Neuronal stem cell (in vitro differentiated cells): ENCODE results near the gene NPHP1.

Source experiments
- DNase-seq: peaks from one replicate; pipeline ENCODE4 v3.0.0-alpha.2; 2013; ENCODE audit warnings: low spot score
- H2AFZ ChIP-seq: one replicate; pipeline ENCODE4 v1.6.1; 2013; ENCODE audit warnings: mild to moderate bottlenecking, low read length, inconsistent platforms
- H2AK5ac ChIP-seq: 2 replicates; pipeline ENCODE4 v1.6.1; 2013; ENCODE audit warnings: low read depth, mild to moderate bottlenecking, inconsistent platforms, low read length, moderate library complexity, mixed read lengths
- H2BK120ac ChIP-seq: 2 replicates; pipeline ENCODE4 v1.6.1; 2013; ENCODE audit warnings: low read depth, mild to moderate bottlenecking, inconsistent platforms, low read length, moderate library complexity, mixed read lengths
- H2BK12ac ChIP-seq: one replicate; pipeline ENCODE4 v1.6.1; 2013; ENCODE audit warnings: low read length, inconsistent platforms
- H2BK15ac ChIP-seq: 2 replicates; pipeline ENCODE4 v1.6.1; 2013; ENCODE audit warnings: mild to moderate bottlenecking, low read length, inconsistent platforms, mixed read lengths
- H2BK5ac ChIP-seq: one replicate; pipeline ENCODE4 v1.6.1; 2013; ENCODE audit warnings: inconsistent platforms, mild to moderate bottlenecking, low read length, moderate library complexity
- H3K14ac ChIP-seq: one replicate; pipeline ENCODE4 v1.6.1; 2013; ENCODE audit warnings: low read length, inconsistent platforms
- H3K18ac ChIP-seq: 2 replicates; pipeline ENCODE4 v1.6.1; 2013; ENCODE audit warnings: low read length, inconsistent platforms
- H3K23ac ChIP-seq: 2 replicates; pipeline ENCODE4 v1.6.1; 2013; ENCODE audit warnings: low read depth, mild to moderate bottlenecking, mixed read lengths, low read length, inconsistent platforms; ENCODE audit not compliant: poor library complexity
- H3K27ac ChIP-seq: replicated peaks from 3 replicates; pipeline ENCODE4 v1.5.1; 2013; ENCODE audit warnings: low read length, inconsistent platforms
- H3K27me3 ChIP-seq, 3 experiments: 2 replicates each; pipeline ENCODE4 v1.6.1; 2013; ENCODE audit warnings: low read length in 3 of 3, mild to moderate bottlenecking in 2 of 3, inconsistent platforms in 1 of 3, low read depth in 1 of 3, mixed read lengths in 1 of 3, moderate library complexity in 1 of 3; ENCODE audit not compliant: control insufficient read depth in 3 of 3, insufficient read depth in 3 of 3
- H3K36me3 ChIP-seq, 2 donors: replicated peaks in 1 of 2; 2 replicates each; pipeline ENCODE4 v1.6.1; 2013; ENCODE audit warnings: low read length in 2 of 2; ENCODE audit not compliant: control insufficient read depth in 2 of 2, insufficient read depth in 2 of 2
- H3K4ac ChIP-seq: 2 replicates; pipeline ENCODE4 v1.6.1; 2013; ENCODE audit warnings: inconsistent platforms, mild to moderate bottlenecking, low read length, moderate library complexity
- H3K4me1 ChIP-seq, 2 donors: 1 replicate in 1 of 2; 2 replicates in 1 of 2; pipeline ENCODE4 v1.6.1; 2013; ENCODE audit warnings: low read length in 2 of 2, low read depth in 1 of 2; ENCODE audit not compliant: control insufficient read depth in 2 of 2, insufficient read depth in 1 of 2
- H3K4me2 ChIP-seq: one replicate; pipeline ENCODE4 v1.6.1; 2013; ENCODE audit warnings: mild to moderate bottlenecking, low read length, inconsistent platforms; ENCODE audit not compliant: insufficient read depth, poor library complexity, severe bottlenecking
- H3K4me3 ChIP-seq, 2 donors: 2 replicates each; pipeline ENCODE4 v1.5.1; 2013; ENCODE audit warnings: low read length in 2 of 2, mild to moderate bottlenecking in 2 of 2, inconsistent platforms in 1 of 2, moderate library complexity in 1 of 2
- H3K79me1 ChIP-seq: one replicate; pipeline ENCODE4 v1.6.1; 2013; ENCODE audit warnings: low read depth, mild to moderate bottlenecking, inconsistent platforms, low read length, moderate library complexity
- H3K9ac ChIP-seq: one replicate; pipeline ENCODE4 v1.6.1; 2013; ENCODE audit warnings: mild to moderate bottlenecking, low read depth, low read length, inconsistent platforms; ENCODE audit not compliant: poor library complexity
- H3K9me3 ChIP-seq, 2 donors: replicated peaks in 1 of 2; 2 replicates each; pipeline versions ENCODE3 to v1.6.1; 2013; ENCODE audit warnings: low read length in 2 of 2, mild to moderate bottlenecking in 2 of 2, inconsistent platforms in 1 of 2, low read depth in 1 of 2, mixed read lengths in 1 of 2, moderate library complexity in 1 of 2; ENCODE audit not compliant: control insufficient read depth in 2 of 2, insufficient read depth in 1 of 2
- H4K8ac ChIP-seq: one replicate; pipeline ENCODE4 v1.6.1; 2013; ENCODE audit warnings: low read depth, mild to moderate bottlenecking, inconsistent platforms, low read length, moderate library complexity
- H4K91ac ChIP-seq: one replicate; pipeline ENCODE4 v1.6.1; 2013; ENCODE audit warnings: low read length, low read depth, mild to moderate bottlenecking, inconsistent platforms; ENCODE audit not compliant: poor library complexity
- WGBS, 2 donors: extraction: QIAGEN DNeasy Blood & Tissue Kit; methylation state at CpG; one replicate each; pipeline ENCODE4 v1.1.7; 2013; ENCODE audit warnings: missing lambda C conversion rate in 2 of 2, mixed read lengths in 1 of 2; ENCODE audit not compliant: insufficient read length in 2 of 2, insufficient replicate concordance in 1 of 2; ENCODE audit errors: extremely low coverage in 2 of 2; 5-methylcytosine and 5-hydroxymethylcytosine counted together

The NPHP1 gene

GRCh38 chr2:110180036-110180435 is 24.8 kb downstream of the NPHP1 start:
- Histone ChIP-seq H3K14ac (no peak overlapping the region), H2BK5ac (no peak overlapping the region), H3K4ac (no peak overlapping the region), H4K8ac (no peak overlapping the region), H2BK120ac (no peak overlapping the region), H3K18ac (no peak overlapping the region), H3K23ac (no peak overlapping the region), H3K27me3 (no peaks in the 10 kb centered on the region), H3K79me1 (no peaks in the 10 kb centered on the region), H2BK12ac (no peak overlapping the region), H2AFZ (no peak overlapping the region), H2BK15ac (no peak overlapping the region), H3K4me1 (no peaks in the 10 kb centered on the region), H2AK5ac (no peak overlapping the region), H3K27ac (no peak overlapping the region), H3K4me3 (no peak overlapping the region), H3K36me3 (no peaks in the 10 kb centered on the region), H3K9ac (no peak overlapping the region), H4K91ac (no peak overlapping the region), H3K9me3 (peaks cover 7 to 9% of the 10 kb centered on the region in 2 donors), H3K4me2 (no peak overlapping the region)
- DNase-seq: no peak

GRCh38 chr2:110173523-110173922 is 31.3 kb downstream of the NPHP1 start:
- H2BK12ac ChIP-seq: no peak overlapping the region
- H3K27me3 ChIP-seq: no peaks in the 10 kb centered on the region
- H2AK5ac ChIP-seq: no peak overlapping the region
- no peak overlapping the region for H3K14ac ChIP-seq
- H4K8ac ChIP-seq: no peak overlapping the region
- no peak overlapping the region for H3K4me3 ChIP-seq
- no peak overlapping the region for H2AFZ ChIP-seq
- no peak overlapping the region for H3K4me2 ChIP-seq
- no peaks in the 10 kb centered on the region for H3K9me3 ChIP-seq
- no peak overlapping the region for H3K27ac ChIP-seq
- H3K4me1 ChIP-seq: no peaks in the 10 kb centered on the region
- no peak overlapping the region for H2BK120ac ChIP-seq
- no peak for DNase-seq
- H3K4ac ChIP-seq: no peak overlapping the region
- WGBS, 2 donors: no CpG with 5 or more reads among the region's 1 CpG
- no peak overlapping the region for H3K23ac ChIP-seq
- no peak overlapping the region for H3K9ac ChIP-seq
- H2BK15ac ChIP-seq: no peak overlapping the region
- H2BK5ac ChIP-seq: no peak overlapping the region
- H3K79me1 ChIP-seq: no peaks in the 10 kb centered on the region
- no peak overlapping the region for H3K18ac ChIP-seq
- H4K91ac ChIP-seq: no peak overlapping the region
- no peaks in the 10 kb centered on the region for H3K36me3 ChIP-seq

- no peak overlapping the region for H2BK120ac ChIP-seq
- no peak overlapping the region for H3K18ac ChIP-seq
- no peaks in the 10 kb centered on the region for H3K27me3 ChIP-seq
- H3K4me3 ChIP-seq: no peak overlapping the region
- H4K8ac ChIP-seq: no peak overlapping the region
- H3K4me1 ChIP-seq: no peaks in the 10 kb centered on the region
- no peak overlapping the region for H3K4ac ChIP-seq
- WGBS, 2 donors: no CpG with 5 or more reads among the region's 6 CpGs
- no peaks in the 10 kb centered on the region for H3K79me1 ChIP-seq
- H3K23ac ChIP-seq: no peak overlapping the region
- no peak overlapping the region for H2BK15ac ChIP-seq
- no peaks in the 10 kb centered on the region for H3K9me3 ChIP-seq
- H3K14ac ChIP-seq: no peak overlapping the region
- no peaks in the 10 kb centered on the region for H3K36me3 ChIP-seq
- DNase-seq: no peak
- H3K4me2 ChIP-seq: no peak overlapping the region
- no peak overlapping the region for H2BK5ac ChIP-seq
- H3K9ac ChIP-seq: no peak overlapping the region
- no peak overlapping the region for H3K27ac ChIP-seq
- H2AK5ac ChIP-seq: no peak overlapping the region
- H2BK12ac ChIP-seq: no peak overlapping the region
- no peak overlapping the region for H2AFZ ChIP-seq
- H4K91ac ChIP-seq: no peak overlapping the region
Measured at GRCh38 chr2:110172506-110172905, 32.3 kb downstream of the NPHP1 start.

GRCh38 chr2:110170102-110170501 is 34.7 kb downstream of the NPHP1 start:
- WGBS, 2 donors: no CpG with 5 or more reads among the region's 3 CpGs
- no peaks in the 10 kb centered on the region for H3K9me3 ChIP-seq
- H3K36me3 ChIP-seq: no peaks in the 10 kb centered on the region
- H3K9ac ChIP-seq: no peak overlapping the region
- H2BK5ac ChIP-seq: no peak overlapping the region
- no peak overlapping the region for H3K4ac ChIP-seq
- H4K8ac ChIP-seq: no peak overlapping the region
- H2AK5ac ChIP-seq: no peak overlapping the region
- no peak for DNase-seq
- no peak overlapping the region for H3K4me3 ChIP-seq
- H2BK120ac ChIP-seq: no peak overlapping the region
- no peak overlapping the region for H3K27ac ChIP-seq
- no peak overlapping the region for H4K91ac ChIP-seq
- H2BK12ac ChIP-seq: no peak overlapping the region
- no peak overlapping the region for H2BK15ac ChIP-seq
- H3K79me1 ChIP-seq: no peaks in the 10 kb centered on the region
- no peak overlapping the region for H3K14ac ChIP-seq
- no peak overlapping the region for H3K4me2 ChIP-seq
- no peak overlapping the region for H2AFZ ChIP-seq
- no peak overlapping the region for H3K18ac ChIP-seq
- H3K4me1 ChIP-seq: no peaks in the 10 kb centered on the region
- H3K27me3 ChIP-seq: no peaks in the 10 kb centered on the region
- no peak overlapping the region for H3K23ac ChIP-seq
